Natural killer cell (primary cell): ENCODE data around the gene TF. TPM values are rescaled to one million over a fixed set of nuclear protein-coding genes. Genes with fewer than 3 reads are reported as not detected.

Experiments used
- ATAC-seq, 3 donors: fragments of 150-1000 bp in 2 of 3; fragments of 200-7000 bp in 1 of 3; cut with Tn5 transposase; 1 replicate in 1 of 3; 2 replicates in 2 of 3; pipeline ENCODE4 v1.10.0; 2021; ENCODE audit warnings: mild to moderate bottlenecking in 2 of 3, moderate library complexity in 2 of 3
- DNase-seq, 2 donors: peaks; one replicate each; pipeline versions ENCODE4 v3.0.0 to v3.0.0-alpha.2; 2013 to 2021; ENCODE audit warnings: mixed read lengths in 1 of 2
- H3K27ac ChIP-seq: one replicate; pipeline ENCODE4 v1.5.1; 2013; ENCODE audit warnings: mild to moderate bottlenecking, low read length
- H3K27me3 ChIP-seq: one replicate; pipeline ENCODE4 v1.6.1; 2013; ENCODE audit warnings: low read length; ENCODE audit not compliant: control insufficient read depth, insufficient read depth
- H3K36me3 ChIP-seq: one replicate; pipeline ENCODE4 v1.6.1; 2013; ENCODE audit warnings: low read length; ENCODE audit not compliant: control insufficient read depth, insufficient read depth
- H3K4me1 ChIP-seq: one replicate; pipeline ENCODE4 v1.6.1; 2013; ENCODE audit warnings: low read length; ENCODE audit not compliant: control insufficient read depth, insufficient read depth
- H3K4me3 ChIP-seq: one replicate; pipeline ENCODE4 v1.5.1; 2013; ENCODE audit warnings: low read length
- H3K9me3 ChIP-seq: one replicate; pipeline ENCODE4 v1.6.1; 2013; ENCODE audit warnings: low read length; ENCODE audit not compliant: control insufficient read depth, insufficient read depth
- H3K27ac Mint-ChIP-seq, 2 donors: one replicate each; pipeline ENCODE4 v1.8.0; 2022; ENCODE audit warnings: mild to moderate bottlenecking in 2 of 2, mixed read lengths in 2 of 2, moderate library complexity in 1 of 2
- H3K27me3 Mint-ChIP-seq, 2 donors: one replicate each; pipeline ENCODE4 v1.8.0; 2022; ENCODE audit warnings: low read depth in 2 of 2, mixed read lengths in 2 of 2
- H3K36me3 Mint-ChIP-seq: one replicate; pipeline ENCODE4 v1.8.0; 2022; ENCODE audit warnings: mixed read lengths
- H3K4me1 Mint-ChIP-seq, 2 donors: one replicate each; pipeline ENCODE4 v1.8.0; 2022; ENCODE audit warnings: mixed read lengths in 2 of 2
- H3K4me3 Mint-ChIP-seq: one replicate; pipeline ENCODE4 v1.8.0; 2022; ENCODE audit warnings: mild to moderate bottlenecking, moderate library complexity, mixed read lengths
- H3K9me3 Mint-ChIP-seq, 2 donors: one replicate each; pipeline ENCODE4 v1.8.0; 2022; ENCODE audit warnings: mixed read lengths in 2 of 2
- CTCF ChIP-seq: fragments of 200-600 bp; IDR thresholded peaks from one replicate; pipeline ENCODE4 v1.8.0; 2022; ENCODE audit warnings: antibody characterized with exemption
- WGBS: methylation state at CpG from one replicate; pipeline ENCODE4 v1.1.7; 2013; ENCODE audit warnings: missing lambda C conversion rate; ENCODE audit not compliant: insufficient coverage; 5-methylcytosine and 5-hydroxymethylcytosine counted together
- intact Hi-C: fragments of 100-400 bp; cut with micrococcal nuclease; formaldehyde crosslinking; loops from one replicate; pipeline ENCODE4 v1.14.2; 2022
- total RNA-seq, 4 donors: library from RNA; stranded (reverse); fragments of 120-200 nt in 1 of 4; gene quantifications; one replicate each; pipeline versions ENCODE4 v1.2.3 to v1.2.4, GENCODE V29; 2013 to 2022

The TF gene
- 1 to 10 TPM; 2.8 to 4.3 (median 3.2) TPM for total RNA-seq
- total RNA-seq (2013): 1.2 TPM

- WGBS: 11% methylated on average over 50 of the region's 50 CpGs
- intact Hi-C loops: no loop called here
- H3K27ac Mint-ChIP-seq: no peak within 1 kb of the TSS
- Histone ChIP-seq H3K4me3 (no peak within 1 kb of the TSS), H3K36me3 (no peaks in the 10 kb centered on the region), H3K4me1 (no peaks in the 10 kb centered on the region), H3K27me3 (peaks cover 4% of the 10 kb centered on the region), H3K27ac (no peak within 1 kb of the TSS), H3K9me3 (no peaks in the 10 kb centered on the region)
- peaks cover 17 to 27% of the 10 kb centered on the region in 2 donors for H3K27me3 Mint-ChIP-seq
- no peaks in the 10 kb centered on the region for H3K4me1 Mint-ChIP-seq
- H3K9me3 Mint-ChIP-seq: no peaks in the 10 kb centered on the region
- H3K36me3 Mint-ChIP-seq: no peaks in the 10 kb centered on the region
- no peak for TF ChIP-seq CTCF
- ATAC-seq: no peak
- DNase-seq: no peak
- no peak within 1 kb of the TSS for H3K4me3 Mint-ChIP-seq
Observed at GRCh38 chr3:133745981-133746711, at the start of gene TF. TF (plus strand) TSS chr3:133746393; CDS start chr3:133746441, 48 bp downstream.

- H3K36me3 ChIP-seq: no peaks in the 10 kb centered on the region
- 88% methylated on average over 2 of the region's 2 CpGs for WGBS
- H3K4me3 ChIP-seq: no peak overlapping the region
- H3K9me3 ChIP-seq: no peaks in the 10 kb centered on the region
- Mint-ChIP-seq H3K4me1 (no peaks in the 10 kb centered on the region), H3K9me3 (no peaks in the 10 kb centered on the region), H3K27ac (no peak overlapping the region), H3K36me3 (no peaks in the 10 kb centered on the region), H3K4me3 (no peak overlapping the region), H3K27me3 (no peaks in the 10 kb centered on the region)
- no peak for DNase-seq
- no peak for ATAC-seq
- no peak for TF ChIP-seq CTCF
- no peak overlapping the region for H3K27ac ChIP-seq
- no peaks in the 10 kb centered on the region for H3K4me1 ChIP-seq
- intact Hi-C loops: no loop called here
- H3K27me3 ChIP-seq: no peaks in the 10 kb centered on the region
Observed at GRCh38 chr3:133697960-133698359, 48.2 kb upstream of the TF start.

- Histone ChIP-seq H3K27ac (no peak overlapping the region), H3K9me3 (no peaks in the 10 kb centered on the region), H3K27me3 (no peaks in the 10 kb centered on the region), H3K36me3 (no peaks in the 10 kb centered on the region), H3K4me3 (no peak overlapping the region), H3K4me1 (no peaks in the 10 kb centered on the region)
- peaks cover 0 to 5% of the 10 kb centered on the region in 2 donors for H3K27me3 Mint-ChIP-seq
- DNase-seq: no peak
- H3K27ac Mint-ChIP-seq: no peak overlapping the region
- TF ChIP-seq CTCF: no peak
- no peak for ATAC-seq
- WGBS: 77% methylated on average over 2 of the region's 2 CpGs
- intact Hi-C loops: no loop called here
- H3K36me3 Mint-ChIP-seq: no peaks in the 10 kb centered on the region
- no peaks in the 10 kb centered on the region for H3K4me1 Mint-ChIP-seq
- H3K9me3 Mint-ChIP-seq: no peaks in the 10 kb centered on the region
- no peak overlapping the region for H3K4me3 Mint-ChIP-seq
Observed at GRCh38 chr3:133699467-133699866, 46.7 kb upstream of the TF start.

- Histone ChIP-seq H3K36me3 (no peaks in the 10 kb centered on the region), H3K27ac (no peak overlapping the region), H3K27me3 (no peaks in the 10 kb centered on the region), H3K9me3 (no peaks in the 10 kb centered on the region), H3K4me1 (no peaks in the 10 kb centered on the region), H3K4me3 (no peak overlapping the region)
- H3K27ac Mint-ChIP-seq: no peak overlapping the region
- intact Hi-C loops: no loop called here
- DNase-seq (no peak), ATAC-seq (no peak)
- H3K4me1 Mint-ChIP-seq: no peaks in the 10 kb centered on the region
- no peak overlapping the region for H3K4me3 Mint-ChIP-seq
- H3K9me3 Mint-ChIP-seq: no peaks in the 10 kb centered on the region
- 83% methylated on average over 3 of the region's 3 CpGs for WGBS
- H3K36me3 Mint-ChIP-seq: no peaks in the 10 kb centered on the region
- no peak for TF ChIP-seq CTCF
- peaks cover 0 to 5% of the 10 kb centered on the region in 2 donors for H3K27me3 Mint-ChIP-seq
Observed at GRCh38 chr3:133699903-133700302, 46.3 kb upstream of the TF start.
